Mucosa of descending colon (tissue), 3 donors: ENCODE results near the gene TNFSF11. TPM values are rescaled to one million over a fixed set of nuclear protein-coding genes. Genes with fewer than 3 reads are reported as not detected.

Experiments
- ATAC-seq: fragments of 200-7000 bp; cut with Tn5 transposase; one replicate; pipeline ENCODE4 v1.9.1; 2020; ENCODE audit warnings: mild to moderate bottlenecking, moderate library complexity
- DNase-seq, 3 donors: peaks; one replicate each; pipeline ENCODE4 v3.0.0-alpha.2; 2020
- H3K36me3 ChIP-seq: fragments of 200-600 bp; one replicate; pipeline ENCODE4 v1.8.0; 2021; ENCODE audit warnings: low read depth, mild to moderate bottlenecking
- H3K4me1 ChIP-seq: fragments of 200-600 bp; one replicate; pipeline ENCODE4 v1.8.0; 2021; ENCODE audit warnings: low read depth, mild to moderate bottlenecking
- H3K4me3 ChIP-seq: fragments of 200-600 bp; one replicate; pipeline ENCODE4 v1.8.0; 2021; ENCODE audit warnings: mild to moderate bottlenecking
- H3K9me3 ChIP-seq: fragments of 200-600 bp; one replicate; pipeline ENCODE4 v1.8.0; 2021; ENCODE audit warnings: mild to moderate bottlenecking
- intact Hi-C, 2 donors: fragments of 100-400 bp; cut with DNase I in 1 of 2; cut with micrococcal nuclease in 1 of 2; formaldehyde crosslinking; loops; one replicate each; pipeline versions ENCODE4 v1.11.0 to v1.11.1; 2022; cut with DNase I, micrococcal nuclease
- total RNA-seq, 3 donors: library from RNA; stranded (reverse); fragmentation: NEBNext Ultra II Directional in 2 of 3; extraction: Animal tissue kit (Norgen Biotek cat#: 25700) in 2 of 3; gene quantifications; one replicate each; pipeline versions ENCODE4 v1.2.1 to v1.2.4, GENCODE V29; 2021 to 2023
- TF ChIP-seq, protein P1 (sequence below): fragments of 200-600 bp; IDR thresholded peaks from one replicate; pipeline ENCODE4 v1.8.0; 2022; ENCODE audit warnings: antibody characterized with exemption, mild to moderate bottlenecking
- donor health status: DM: no; HTN: no; CAD: no; lungs with moderate emphysema.
- donor health status: DM: no; HTN: no; CAD: no.
- donor health status: DM: no; HTN: yes; CAD: no.

The TNFSF11 gene
- total RNA-seq, 3 donors from 2014 or later = 0.13 to 0.89 (median 0.38) TPM

DNA sequence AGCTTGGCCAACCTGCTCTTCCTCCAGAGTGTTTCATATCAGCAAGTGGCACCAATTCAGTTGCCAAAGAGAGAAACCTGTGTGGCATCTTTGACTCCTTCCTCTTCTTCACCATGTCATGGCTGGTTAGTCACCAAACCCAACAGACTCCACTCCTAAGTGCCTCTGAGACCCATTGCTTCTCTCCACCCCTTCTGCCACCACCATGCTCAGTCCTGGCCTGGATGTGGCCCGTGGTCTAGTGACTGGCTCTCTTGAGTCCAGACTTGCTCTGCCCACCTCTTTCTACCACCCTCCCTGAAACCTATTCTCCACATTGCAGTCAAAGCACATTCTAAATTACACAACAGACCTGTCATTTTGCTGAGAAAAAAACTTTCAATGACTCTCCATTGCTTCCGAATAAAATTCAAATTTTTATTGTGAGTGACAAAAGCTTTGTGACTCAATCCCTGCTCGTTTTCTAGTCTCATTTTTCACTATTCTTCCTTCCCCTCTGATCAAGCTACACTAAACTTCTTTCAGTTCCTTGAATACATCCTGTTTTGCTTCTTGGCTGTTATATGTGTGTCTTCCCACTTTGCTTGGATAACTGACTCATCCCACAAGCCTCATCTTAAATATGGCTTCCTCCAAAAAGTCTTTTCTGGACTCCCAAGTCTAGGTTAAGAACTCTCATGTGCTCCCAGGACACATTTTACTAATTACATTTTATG is 12.0 kb upstream of the TNFSF11 start:
- H3K36me3 ChIP-seq = no peaks in the 10 kb centered on the region
- ATAC-seq (no peak), DNase-seq (no peak)
- no peaks in the 10 kb centered on the region for H3K4me1 ChIP-seq
- intact Hi-C loops = no loop called here
- no peak overlapping the region for H3K4me3 ChIP-seq
- TF ChIP-seq, protein P1, sequence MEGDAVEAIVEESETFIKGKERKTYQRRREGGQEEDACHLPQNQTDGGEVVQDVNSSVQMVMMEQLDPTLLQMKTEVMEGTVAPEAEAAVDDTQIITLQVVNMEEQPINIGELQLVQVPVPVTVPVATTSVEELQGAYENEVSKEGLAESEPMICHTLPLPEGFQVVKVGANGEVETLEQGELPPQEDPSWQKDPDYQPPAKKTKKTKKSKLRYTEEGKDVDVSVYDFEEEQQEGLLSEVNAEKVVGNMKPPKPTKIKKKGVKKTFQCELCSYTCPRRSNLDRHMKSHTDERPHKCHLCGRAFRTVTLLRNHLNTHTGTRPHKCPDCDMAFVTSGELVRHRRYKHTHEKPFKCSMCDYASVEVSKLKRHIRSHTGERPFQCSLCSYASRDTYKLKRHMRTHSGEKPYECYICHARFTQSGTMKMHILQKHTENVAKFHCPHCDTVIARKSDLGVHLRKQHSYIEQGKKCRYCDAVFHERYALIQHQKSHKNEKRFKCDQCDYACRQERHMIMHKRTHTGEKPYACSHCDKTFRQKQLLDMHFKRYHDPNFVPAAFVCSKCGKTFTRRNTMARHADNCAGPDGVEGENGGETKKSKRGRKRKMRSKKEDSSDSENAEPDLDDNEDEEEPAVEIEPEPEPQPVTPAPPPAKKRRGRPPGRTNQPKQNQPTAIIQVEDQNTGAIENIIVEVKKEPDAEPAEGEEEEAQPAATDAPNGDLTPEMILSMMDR = no peak
- H3K9me3 ChIP-seq = peaks cover 10% of the 10 kb centered on the region

DNA sequence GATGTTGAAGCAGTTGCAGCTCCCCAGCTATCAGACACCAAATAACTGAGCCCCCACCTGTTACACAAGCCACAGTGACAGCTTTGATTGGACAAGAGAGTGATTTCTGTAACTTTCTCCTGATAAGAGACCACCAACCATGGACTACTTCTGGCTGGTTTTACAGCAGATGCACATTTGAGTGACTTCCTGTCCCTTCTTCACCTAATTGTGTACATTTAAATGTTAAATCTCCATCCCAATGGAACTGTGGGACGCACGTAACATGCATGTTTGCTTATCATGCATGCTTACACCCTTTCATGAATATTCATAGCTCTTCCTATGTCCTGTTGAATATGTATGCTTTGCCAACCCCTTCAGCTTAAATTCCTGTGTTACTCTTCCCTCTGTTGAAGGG is 6.0 kb upstream of the TNFSF11 start:
- DNase-seq (no peak), ATAC-seq (no peak)
- Histone ChIP-seq H3K4me1 (no peaks in the 10 kb centered on the region), H3K9me3 (peaks cover 10% of the 10 kb centered on the region), H3K36me3 (no peaks in the 10 kb centered on the region), H3K4me3 (no peak overlapping the region)
- TF ChIP-seq, protein P1 = no peak
- intact Hi-C loops = no loop called here

DNA sequence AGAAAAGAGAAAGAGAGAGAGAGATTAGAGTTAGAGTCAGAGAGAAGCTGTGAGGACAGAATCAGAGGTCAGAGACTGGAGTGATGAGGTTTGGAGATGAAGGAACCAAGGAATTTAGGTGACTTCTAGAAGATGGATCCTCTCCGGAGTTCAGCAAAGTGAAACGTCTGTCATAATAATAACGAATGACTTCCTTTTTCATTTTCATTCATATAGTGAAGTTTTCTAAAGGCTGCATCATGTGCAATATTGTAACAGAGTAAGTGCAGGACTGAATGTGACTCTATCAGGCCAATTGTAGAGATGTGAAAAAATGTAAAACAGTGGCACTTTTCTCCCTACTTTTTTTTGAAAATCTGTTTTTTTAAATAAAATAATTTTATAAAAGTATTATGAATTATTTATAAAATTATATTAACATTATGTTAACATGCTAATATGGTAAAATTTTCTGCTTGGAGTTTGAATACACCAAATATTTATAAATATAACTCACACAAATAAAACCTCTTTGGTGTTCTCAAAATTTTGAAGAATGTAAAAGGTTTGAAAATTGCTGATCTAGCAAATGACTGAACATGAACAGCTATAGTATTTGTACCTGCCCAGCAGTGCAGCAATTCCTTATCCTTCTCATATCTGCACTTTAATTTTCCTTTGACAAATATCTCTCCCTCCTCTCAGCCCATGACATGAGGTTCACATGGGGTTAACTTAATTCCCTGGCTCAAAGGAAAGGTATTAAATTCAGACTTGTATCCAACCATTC is 4.2 kb upstream of the TNFSF11 start:
- Histone ChIP-seq H3K4me1 (peaks cover 8% of the 10 kb centered on the region), H3K36me3 (no peaks in the 10 kb centered on the region), H3K9me3 (no peaks in the 10 kb centered on the region), H3K4me3 (no peak overlapping the region)
- DNase-seq (no peak), ATAC-seq (no peak)
- intact Hi-C loops = no loop called here
- TF ChIP-seq, protein P1 = no peak

DNA sequence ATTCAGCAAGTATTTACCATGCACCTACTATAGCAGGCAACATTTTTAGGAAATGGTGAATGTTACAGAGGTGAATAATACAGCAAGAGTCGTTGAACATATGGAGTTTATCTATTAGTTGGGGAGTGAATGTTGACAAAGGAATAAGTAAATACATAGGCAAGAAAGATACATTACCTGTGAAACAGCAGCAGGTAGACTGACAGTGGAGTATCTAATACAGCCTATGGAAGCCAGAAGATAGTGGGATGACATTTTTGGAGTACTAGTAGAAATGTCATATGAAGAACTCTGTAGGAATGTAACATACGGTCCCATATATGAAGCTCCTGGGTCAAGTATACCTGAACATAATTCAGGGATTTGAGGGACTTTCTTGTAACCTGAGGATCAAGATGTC is 2.1 kb upstream of the TNFSF11 start:
- Histone ChIP-seq H3K36me3 (no peaks in the 10 kb centered on the region), H3K4me1 (peaks cover 19% of the 10 kb centered on the region), H3K9me3 (no peaks in the 10 kb centered on the region), H3K4me3 (no peak overlapping the region)
- ATAC-seq (no peak), DNase-seq (no peak)
- intact Hi-C loops = no loop called here
- TF ChIP-seq, protein P1 = no peak

DNA sequence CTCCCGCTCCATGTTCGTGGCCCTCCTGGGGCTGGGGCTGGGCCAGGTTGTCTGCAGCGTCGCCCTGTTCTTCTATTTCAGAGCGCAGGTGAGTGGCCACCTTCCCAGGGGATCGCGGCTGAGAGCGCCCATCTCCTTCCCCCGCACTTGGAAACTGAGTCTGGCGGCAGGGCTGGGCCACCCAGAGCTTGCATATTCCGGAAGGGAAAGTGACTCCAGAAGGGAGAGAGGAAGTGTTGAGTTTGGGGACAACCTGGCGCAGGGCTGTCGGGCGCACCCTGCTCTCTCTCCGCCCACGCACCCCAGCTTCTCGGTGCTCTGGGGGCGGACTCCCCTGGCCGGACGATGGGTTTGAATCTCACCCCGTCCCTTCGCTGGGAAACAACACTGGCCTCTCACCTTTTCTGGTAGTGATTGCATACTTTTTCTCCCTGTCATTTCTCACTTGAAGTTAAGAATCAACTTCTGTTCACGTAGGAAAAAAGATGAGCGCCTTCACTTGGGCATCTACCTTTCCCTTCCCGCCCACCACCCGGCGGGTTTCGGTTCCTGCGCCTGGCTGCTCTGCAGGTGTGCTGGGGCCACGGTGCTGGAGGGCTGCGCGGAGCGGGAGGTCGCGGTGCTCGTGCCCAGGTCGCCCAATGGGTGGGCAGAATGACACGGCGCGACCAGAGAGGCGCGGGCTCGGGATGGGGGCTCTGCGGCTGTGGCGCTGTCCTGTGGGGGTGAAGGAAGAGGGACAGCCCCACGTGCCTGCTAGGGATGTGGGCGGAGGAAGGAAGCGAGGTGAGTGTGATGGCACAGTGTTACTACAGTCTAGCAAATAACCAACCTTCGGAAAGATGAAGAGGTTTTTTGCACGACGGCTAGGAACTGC is 721 bp downstream of the TNFSF11 start:
- no peaks in the 10 kb centered on the region for H3K36me3 ChIP-seq
- H3K9me3 ChIP-seq = no peaks in the 10 kb centered on the region
- TF ChIP-seq, protein P1 = no peak
- H3K4me1 ChIP-seq = peaks cover 19% of the 10 kb centered on the region
- ATAC-seq (peak; percentile 53), DNase-seq (peak; percentile 10 to 49 (median 35))
- intact Hi-C loops = no loop called here
- no peak overlapping the region for H3K4me3 ChIP-seq
